Activated gamma-delta T cell treated with anti-CD3 and anti-CD28 coated beads, Interleukin-2, amount 50 U/mL, for 16 hours (primary cell): ENCODE data around the gene BTBD9.

Source experiments
- DNase-seq: peaks from one replicate; pipeline ENCODE4 v3.0.0-alpha.2; 2020; ENCODE audit warnings: low read depth

Gene BTBD9

DNA sequence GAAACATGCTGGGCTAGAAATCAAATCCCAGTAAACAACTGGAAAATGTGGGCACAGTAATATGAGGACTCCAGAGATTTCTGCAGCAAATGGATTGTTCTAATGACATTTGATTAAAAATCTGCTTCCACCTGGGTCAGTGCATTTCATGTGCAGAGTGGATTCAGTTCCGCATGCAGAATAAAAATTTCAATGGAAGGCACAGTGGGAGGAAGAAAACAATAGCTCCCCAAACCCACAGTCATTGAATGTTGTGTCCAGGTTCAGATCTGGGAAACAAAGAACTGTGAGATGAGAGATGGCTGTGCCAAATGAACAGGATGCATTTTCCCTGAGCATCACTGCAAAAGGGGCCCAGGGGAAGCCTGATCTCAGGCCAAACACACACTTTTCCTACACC, 403.1 kb downstream of the BTBD9 start:
- DNase-seq = no peak

DNA sequence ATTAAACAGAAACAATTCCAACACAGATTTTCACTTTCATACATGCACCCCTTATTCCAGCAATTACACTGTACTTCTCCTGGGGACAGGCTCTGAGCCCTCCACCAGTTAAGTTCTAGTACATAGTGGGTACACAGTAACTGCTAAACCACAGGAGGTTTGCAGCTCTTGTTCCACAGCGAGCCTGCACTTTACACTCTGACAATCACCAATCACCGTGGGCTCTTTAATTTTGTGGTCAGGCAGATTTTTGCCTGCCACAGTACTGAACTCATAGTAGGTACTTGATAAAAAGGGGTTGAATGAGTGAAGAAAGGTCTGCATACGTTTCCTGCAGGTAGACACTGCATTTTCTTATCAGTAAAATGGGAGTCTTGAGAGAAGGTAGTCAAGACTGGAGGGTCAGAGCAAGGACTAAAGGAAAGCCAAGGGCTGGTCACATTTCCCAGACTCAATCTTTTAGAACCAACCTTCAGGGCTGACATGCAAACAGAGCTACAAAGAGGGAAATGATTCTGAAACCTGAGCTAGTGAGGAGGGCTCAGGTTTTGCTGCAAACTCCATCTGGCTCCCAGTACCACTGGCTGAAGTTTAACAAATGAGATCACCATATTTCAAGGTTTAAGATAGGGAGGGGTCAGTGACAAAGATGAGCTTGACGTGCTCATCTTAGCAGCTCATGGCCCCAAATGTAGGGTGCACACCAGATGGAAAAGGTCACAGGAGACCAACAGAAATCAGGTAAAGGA, 404.6 kb downstream of the BTBD9 start:
- no peak for DNase-seq

DNA sequence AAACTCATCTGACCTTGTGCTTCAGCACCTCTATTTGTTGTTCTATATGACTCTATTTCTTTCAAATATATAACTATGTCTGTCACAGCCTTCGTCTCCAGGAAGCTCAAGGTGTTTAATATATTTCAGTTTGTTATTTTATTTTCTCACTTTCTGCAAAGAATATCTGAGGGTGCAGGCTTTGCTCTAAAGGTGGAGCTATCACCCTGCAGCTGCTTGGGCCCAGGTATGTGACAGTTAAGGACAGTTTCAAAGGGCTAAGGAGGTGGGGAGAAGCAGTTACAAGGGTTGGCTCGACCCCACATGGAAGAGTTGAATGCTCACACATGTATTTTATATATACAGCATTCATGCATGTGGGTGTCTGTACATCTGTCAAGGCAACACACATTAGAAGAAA, 405.6 kb downstream of the BTBD9 start:
- DNase-seq = no peak

DNA sequence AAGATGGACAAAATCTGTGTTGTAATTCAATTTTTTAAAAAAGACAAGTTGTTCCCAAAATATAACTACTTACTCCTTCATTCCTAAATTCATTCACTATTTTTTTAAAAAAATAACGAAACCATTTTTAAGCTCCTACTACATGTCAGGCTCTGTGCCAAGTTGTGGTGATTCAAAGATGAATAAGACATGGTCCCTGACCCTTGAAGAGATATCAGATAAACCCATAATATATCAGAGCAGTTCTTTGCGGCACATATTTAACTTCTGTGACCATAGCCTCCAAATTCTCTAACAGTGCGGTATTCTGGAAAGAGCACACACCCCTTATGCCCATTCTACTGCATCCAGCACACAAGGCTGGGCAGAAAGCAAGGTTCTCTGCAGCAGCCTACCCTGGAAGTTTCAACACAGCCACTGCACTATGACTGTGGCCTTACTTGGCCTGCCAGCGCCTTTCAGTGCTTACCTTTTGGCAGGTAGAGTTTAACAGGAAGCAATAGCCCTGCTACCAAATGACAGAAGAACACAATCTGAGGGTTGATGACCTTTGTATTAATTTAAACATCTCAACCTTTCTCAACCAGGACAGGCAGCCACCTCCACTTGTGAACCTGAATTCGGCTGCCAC, 406.5 kb downstream of the BTBD9 start:
- DNase-seq = no peak

DNA sequence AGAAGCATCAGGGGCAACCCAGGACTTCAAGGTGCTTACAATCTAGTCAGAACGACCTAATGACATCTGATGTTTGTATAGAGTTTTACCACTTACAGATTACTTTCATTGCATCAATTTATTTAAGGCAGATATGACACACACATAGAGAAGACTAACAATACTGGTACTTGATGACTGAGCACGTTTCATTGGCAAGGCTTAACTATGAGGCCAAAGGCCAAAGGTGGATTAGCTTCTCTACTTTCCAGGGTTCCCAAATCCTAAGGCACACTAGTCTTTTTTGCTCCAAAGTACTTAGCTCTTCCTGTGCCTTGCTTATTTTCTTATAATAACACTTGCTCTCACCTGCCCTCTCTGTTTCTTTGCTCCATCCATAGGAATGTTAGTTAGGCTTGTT, 414.0 kb downstream of the BTBD9 start:
- DNase-seq = no peak

DNA sequence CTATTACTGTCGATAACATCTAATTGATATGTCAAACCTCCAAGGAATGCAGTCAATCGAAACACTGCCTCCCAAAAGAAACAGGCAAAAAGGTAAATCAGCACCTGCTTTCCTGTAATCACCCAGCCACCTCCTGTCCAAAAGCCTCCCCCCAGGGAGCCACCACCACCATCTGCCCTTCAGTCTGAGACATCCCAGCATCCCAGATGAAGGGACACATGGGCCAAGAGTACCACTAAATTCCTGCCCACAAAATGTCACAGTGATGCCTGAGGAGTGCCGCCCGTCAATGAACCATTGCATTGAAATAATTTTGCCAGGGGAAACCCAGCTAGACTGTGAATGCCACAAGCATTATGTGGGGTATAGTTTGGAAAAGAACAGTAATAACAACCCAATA, 418.5 kb downstream of the BTBD9 start:
- no peak for DNase-seq

DNA sequence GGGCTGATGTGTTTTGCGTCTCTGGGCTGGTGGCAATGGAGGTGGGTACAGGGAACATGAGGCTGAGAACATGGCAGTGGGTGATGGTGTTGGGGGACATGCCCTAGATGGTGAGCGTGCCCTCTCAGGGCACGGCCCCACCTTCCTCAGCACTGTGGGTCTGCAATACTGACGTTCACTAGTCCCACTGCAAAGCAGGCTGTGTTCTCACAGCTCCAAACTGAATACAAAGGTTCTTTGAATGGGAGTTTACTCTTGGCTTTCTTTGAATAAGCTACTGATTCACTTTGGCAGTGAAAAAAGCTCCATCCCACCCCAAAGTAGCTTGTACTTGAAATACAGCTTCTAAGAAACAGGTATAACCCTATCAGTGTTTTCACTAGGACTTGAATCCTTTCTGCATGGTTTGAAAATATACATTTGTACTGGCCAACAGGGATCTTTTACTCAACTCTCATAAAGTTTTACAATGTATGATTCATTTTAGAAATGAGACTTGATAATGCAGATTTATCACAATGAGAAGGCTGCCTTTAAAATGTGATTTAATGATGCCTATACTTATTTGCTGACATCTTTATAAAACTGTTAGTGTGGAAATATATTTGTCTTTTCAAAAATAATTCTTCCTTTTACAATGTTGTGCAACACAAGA, 419.5 kb downstream of the BTBD9 start:
- DNase-seq = no peak

DNA sequence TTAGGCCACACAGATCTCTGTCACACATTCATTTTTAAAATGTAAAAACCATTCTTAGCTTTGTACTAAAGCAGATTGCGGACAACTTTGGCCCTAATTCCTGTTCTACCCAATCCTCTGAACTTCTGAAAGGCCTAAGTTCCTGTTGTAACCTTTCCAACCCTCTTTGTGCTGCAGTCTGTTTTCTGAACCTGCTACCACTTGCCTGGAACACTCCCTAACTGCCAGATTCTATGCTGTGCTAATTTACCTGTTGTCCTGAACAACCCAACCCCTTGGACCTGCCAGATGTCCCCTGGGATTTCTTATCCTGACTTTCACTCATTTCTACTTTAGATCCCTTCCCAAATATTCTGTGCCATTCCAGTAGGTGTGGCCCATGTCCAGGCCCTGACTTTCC, 421.5 kb downstream of the BTBD9 start:
- no peak for DNase-seq

DNA sequence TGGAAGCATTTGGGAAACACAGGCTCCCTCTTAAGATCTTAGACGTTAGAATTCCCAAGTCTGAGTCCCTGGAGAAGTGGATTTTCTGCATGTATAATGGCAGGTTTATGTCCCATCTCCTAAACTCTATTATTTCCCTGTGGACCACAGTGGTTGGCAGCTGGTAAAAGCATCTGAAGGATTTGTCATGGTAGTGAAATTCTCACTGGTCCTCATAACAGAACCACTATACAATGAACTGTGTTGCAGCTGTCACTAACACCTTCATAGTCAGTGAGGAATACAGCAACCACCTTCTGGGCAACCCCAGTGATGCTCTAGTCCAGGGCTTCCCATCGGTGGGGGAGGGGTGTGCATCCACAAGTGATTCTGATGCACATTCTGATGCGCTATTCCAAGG, 423.3 kb downstream of the BTBD9 start:
- DNase-seq = no peak

DNA sequence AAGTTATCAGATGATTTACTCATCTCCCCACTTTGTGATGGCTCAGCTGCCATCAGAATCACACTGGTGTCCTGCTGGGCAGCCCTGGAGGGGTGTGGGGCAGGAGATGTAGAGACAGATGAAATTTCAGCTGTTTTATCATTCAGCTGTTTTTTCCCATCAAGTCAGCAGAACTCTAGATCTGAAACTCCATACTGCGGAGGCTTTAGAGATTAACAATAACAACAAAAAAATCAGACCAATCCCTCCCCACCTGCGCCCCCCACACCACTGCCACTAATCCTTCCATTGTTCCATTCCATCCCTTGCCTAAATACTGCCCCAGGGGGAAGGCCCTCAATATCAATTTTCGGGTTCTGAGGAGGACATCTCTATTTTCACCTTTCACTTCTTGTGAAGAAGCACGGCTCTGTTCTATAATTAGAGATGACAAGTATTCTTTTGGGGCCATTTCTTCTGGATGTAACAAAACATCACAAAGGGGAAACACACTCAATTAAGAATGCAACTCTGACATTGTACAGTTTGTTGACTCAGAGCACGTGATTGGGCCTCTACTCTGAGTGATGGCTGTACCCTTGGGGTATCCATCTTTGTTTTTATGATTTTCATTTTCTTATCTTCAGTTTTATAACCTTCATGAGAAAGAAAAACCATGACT, 423.9 kb downstream of the BTBD9 start:
- DNase-seq = no peak

DNA sequence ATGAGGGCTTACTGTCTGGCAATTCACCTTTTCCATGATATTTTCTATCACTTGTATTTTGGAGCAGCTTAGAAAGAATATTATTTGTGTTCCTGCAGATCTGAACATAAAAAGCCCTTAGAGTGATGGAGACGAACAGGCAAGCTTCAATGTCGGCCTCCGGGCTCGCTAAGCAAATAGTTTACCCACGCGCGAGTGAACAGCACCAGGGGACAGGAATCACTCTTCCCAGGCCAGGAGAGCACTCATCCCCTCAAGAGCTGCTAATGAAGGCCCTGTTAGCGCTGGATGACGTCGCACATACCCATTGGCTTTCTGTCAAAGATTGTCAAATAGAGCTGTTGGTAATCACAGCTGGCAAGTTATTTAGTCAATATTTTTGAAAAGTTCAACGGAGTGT, 424.5 kb downstream of the BTBD9 start:
- DNase-seq = no peak

DNA sequence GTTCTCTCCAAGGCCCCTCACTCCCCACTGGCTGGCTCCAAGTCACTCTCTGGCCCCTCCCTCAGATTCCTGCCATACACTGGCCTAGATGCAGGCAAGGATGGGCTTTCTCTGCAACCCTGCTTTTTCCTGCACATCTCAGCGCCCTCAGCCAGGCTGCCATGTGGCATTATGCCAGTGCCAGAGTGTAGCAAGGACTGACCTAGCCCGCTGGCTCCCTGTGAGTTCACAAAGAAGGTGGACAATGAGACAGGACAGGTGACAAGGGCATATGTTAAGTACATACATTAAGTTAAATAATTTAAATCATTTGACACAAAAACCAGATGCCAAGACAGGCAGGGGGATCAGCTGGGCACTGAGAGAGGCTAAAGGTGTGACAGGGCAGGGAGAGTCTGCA, 425.6 kb downstream of the BTBD9 start:
- no peak for DNase-seq

DNA sequence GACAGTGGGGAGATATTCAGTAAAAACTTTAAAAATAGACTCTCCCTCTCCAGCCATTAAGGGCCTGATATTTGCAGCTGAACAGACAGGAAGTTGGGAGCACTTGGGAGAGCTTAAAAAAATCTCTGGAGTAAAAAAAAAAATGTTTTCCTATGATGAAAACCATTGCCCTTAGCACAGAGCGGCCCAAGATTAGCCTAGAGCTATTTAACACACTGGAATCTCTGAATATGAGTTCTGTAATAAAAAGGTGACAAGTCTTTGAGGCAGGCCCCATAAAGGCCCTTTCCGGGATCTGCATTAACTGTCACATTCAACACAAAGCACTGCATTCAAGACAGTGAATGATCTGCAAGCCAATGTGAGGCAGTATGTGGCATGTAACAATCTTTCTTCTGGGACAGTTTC, 426.5 kb downstream of the BTBD9 start:
- no peak for DNase-seq

DNA sequence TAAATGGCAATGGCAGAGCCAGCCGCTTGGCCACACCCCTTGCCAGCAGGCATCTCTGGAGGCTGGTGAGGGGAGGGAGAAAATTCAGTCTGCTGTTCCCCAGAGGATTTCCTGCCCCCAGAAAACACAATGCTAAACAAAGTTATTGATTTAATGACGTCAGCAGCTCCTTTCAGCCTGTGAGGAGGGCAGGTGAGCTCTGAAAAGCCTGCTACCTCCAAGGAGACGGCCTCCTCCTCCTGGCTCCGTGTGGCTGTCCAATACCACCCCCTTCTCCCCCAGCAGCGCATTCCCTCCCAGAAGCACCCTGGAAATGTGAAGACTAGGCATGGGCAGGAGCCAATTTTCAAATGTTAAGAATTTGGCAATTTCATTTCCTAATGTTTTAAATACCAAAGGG, 427.1 kb downstream of the BTBD9 start:
- DNase-seq = no peak

DNA sequence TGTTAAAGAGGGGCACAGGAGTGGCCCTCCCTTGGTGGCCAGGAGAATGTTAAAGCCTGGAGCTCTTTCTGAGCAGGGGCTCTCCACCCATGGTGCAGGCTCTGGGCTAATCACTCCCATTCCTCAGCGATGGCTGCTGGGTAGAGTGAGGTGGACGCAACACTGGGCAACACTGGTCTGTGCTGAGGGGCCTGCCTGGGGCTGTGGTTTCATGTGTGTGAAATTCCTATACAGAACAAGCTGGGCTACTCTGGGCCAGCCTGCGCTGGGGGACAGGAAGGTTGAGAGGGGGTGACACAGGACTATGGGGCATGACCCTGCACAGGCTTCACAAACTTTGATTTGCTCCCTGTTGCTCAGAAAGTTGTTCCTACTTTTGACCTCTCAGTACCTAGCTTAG, 427.6 kb downstream of the BTBD9 start:
- no peak for DNase-seq

DNA sequence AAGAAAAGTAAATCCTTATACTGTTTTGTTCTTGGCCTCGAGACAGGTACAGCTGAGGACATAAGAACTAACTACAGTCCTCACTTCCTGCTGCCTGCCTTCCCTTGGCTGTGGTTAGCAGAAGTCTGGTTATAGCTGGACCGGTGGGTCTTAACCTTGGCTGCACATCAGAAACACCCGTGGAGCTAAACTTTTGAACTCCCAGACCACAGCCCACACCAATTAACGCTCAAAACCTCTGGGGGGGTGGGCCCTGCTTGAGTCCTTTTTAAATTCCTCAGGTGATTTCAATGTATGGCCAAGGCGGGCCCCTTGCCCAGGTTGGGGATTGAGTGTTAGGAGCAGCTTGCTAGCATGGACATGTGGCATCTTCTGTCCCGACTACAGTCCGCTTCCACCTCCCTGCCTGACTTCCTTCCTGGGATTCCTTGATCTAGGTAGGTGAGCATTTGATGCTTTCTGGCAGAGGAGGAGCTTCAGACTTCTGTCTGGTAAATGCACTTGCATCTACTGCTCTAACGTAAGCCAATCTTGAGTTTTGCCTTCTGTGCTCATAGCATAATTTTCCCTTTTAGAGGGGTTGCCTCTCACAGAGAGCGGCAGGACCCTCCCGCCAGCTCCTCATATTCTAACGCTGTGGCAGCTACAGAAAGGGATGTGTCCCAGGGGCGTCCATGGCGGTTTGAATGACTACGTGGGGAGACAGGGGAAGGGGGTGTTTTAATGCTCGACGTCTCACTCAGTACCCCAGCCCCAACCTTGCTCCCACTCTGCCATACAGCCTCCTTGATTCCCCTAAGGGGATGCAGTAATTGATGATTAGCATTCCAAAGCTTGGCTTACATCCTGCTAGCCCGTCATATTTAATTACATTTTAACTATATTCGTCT, 430.1 kb downstream of the BTBD9 start:
- no peak for DNase-seq

DNA sequence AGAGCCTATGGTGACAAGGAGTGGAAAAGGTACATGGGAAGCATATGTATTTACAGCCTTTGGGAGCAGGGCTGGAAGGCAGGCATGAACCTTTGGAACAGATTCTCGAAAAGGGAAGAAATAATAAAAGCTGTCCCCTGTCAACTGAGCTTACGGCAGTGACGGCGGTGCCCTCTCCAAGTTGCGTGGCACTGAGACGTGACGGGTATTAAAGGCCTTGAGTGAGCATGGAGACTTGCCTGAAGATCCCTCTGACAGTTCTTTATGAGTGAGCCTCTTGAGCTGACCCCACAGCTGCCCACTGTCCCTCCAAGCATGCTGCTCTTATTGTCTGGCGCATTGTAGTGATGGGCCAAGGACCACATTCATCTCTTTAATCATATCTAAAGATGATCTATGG, 431.7 kb downstream of the BTBD9 start:
- no peak for DNase-seq

DNA sequence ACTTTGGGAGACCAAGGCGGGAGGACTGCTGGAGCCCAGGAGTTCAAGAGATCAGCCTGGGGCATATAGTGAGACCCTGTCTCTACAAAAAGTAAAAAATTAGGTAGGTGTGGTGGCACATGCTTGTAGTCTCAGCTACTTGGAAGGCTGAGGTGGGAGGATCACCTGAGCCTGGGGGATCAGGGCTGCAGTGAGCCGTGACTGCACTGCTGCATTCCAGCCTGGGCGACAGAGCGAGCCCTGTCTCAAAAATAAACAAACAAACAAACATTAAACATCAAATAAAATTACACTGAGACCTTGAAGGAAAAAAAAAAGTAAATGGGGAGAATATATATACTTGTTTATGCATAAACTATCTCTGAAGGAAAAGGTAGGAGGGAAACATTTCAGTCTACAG, 432.4 kb downstream of the BTBD9 start:
- DNase-seq = no peak

DNA sequence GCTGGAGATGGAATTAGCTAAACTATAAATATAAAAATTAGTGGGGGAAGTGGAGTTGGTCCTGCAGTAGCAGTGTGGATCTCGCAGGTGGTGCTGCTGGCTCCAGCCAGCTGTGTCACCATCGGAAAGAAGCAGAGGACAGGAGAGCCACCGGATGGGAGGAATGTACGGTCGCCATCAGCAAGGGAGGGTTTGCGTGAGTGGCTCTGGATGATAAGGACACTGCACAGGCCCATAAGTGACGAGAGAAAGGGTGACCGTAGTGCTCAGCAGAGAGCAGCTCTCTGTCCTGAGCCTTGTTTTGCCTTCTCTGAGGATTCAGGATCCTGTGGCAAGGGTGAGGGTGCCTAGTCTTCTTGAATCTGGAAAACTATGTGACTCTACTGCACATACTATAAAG, 441.5 kb downstream of the BTBD9 start:
- no peak for DNase-seq

DNA sequence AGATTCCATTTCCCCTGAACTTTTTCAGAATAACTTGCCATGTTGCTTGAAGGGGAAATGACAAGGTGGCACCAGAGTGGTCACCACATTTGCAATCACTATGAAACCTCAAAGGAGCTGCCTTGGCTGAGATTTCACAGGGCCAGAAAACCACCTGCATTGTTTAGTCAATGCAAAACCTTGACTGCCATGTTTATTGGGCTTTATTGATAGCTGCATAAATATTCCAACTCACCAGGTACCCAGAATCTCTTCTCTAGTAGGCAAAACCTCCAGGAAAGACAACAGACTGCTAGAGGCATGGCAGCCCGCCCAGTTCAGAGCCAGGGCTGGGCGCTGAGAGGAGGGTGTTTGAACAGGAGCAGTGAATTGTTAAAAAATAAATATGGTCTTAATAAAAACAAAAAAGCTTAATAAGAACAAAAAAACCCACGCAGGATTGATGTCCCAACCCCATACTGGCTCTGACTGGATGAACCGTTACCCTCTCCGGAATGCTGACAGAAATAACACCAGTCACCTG, 444.6 kb downstream of the BTBD9 start:
- DNase-seq = no peak

DNA sequence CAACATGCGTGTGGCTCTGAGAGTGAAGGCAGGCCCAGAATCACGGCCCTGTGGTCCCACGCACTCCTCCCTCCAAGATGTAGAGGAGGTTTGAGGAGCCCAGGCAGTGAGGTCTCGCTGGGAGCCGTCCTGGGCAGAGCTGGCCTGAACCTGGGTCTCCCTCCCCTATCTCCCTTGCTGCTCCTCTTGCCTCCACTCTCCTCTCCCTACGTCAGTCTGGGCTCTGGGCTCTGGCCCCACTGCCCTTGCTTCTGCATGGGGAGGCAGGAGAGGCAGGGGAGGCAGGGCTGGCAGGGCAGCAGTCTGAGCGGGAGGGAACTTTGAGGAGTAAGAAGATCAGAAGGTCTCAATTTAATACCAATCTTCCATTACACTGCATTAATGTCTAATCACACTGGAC, 445.1 kb downstream of the BTBD9 start:
- no peak for DNase-seq

DNA sequence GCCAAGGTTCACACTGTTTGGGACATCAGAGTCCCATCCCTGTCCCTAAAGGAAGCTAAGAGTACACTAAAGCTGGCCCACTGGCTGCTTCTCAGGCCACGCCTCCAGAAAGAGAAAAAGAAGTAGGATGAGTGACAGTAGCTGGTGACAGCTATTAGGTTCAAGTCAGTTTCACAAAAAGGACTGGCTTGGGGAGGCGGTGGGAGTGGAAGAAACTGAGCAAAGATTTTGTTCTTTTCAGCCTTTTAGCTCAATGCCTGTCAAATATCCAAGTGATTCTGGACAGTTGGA, 445.5 kb downstream of the BTBD9 start:
- DNase-seq = no peak
